SK-N-SH (cell line): ENCODE results near the gene MYO1F.

Experiments
- EP300 ChIP-seq, 2 experiments: IDR thresholded peaks; 2 replicates each; pipeline versions ENCODE4 v1.4.0 to v1.6.1; 2012; ENCODE audit warnings: borderline replicate concordance in 1 of 2, low read depth in 1 of 2, low read length in 1 of 2
- EZH2phosphoT487 ChIP-seq: fragments of 200-600 bp; sonication (generic); IDR thresholded peaks from 2 replicates; pipeline ENCODE4 v1.6.1; 2017; ENCODE audit warnings: low read depth, mixed run types, mild to moderate bottlenecking, antibody characterized with exemption, moderate library complexity, borderline replicate concordance
- FOXM1 ChIP-seq: IDR thresholded peaks from 2 replicates; pipeline ENCODE4 v1.4.0; 2012; ENCODE audit warnings: low read depth, mild to moderate bottlenecking
- GATA2 ChIP-seq: sonication (generic); formaldehyde crosslinking; IDR thresholded peaks from 2 replicates; pipeline ENCODE4 v1.5.0; 2020; ENCODE audit warnings: mild to moderate bottlenecking, missing genetic modification reagents
- MXI1 ChIP-seq: IDR thresholded peaks from 2 replicates; pipeline ENCODE4 v1.6.1; 2012; ENCODE audit warnings: mild to moderate bottlenecking, low read depth, low read length, improper control_type of control experiment
- NFIC ChIP-seq: IDR thresholded peaks from 2 replicates; pipeline ENCODE4 v1.4.0; 2012; ENCODE audit warnings: borderline replicate concordance
- POLR2AphosphoS5 ChIP-seq: IDR thresholded peaks from 2 replicates; pipeline ENCODE4 v1.6.1; 2012; ENCODE audit warnings: low read depth, low read length
- RAD21 ChIP-seq: IDR thresholded peaks from 2 replicates; pipeline ENCODE4 v1.6.1; 2012; ENCODE audit warnings: mild to moderate bottlenecking, low read length
- RFX5 ChIP-seq: IDR thresholded peaks from 2 replicates; pipeline ENCODE4 v1.6.1; 2012; ENCODE audit warnings: mild to moderate bottlenecking, improper control_type of control experiment, low read length
- TAF1 ChIP-seq: IDR thresholded peaks from 2 replicates; pipeline ENCODE4 v1.6.1; 2012; ENCODE audit warnings: low read depth, mild to moderate bottlenecking, low read length, moderate library complexity, borderline replicate concordance
- TCF12 ChIP-seq: IDR thresholded peaks from 2 replicates; pipeline ENCODE4 v1.4.0; 2012
- TEAD4 ChIP-seq: IDR thresholded peaks from 2 replicates; pipeline ENCODE4 v1.4.0; 2012; ENCODE audit warnings: mild to moderate bottlenecking, borderline replicate concordance; ENCODE audit not compliant: insufficient read depth
- TF ChIP-seq, protein P1 (sequence below): fragments of 200-600 bp; sonication (generic); IDR thresholded peaks from 2 replicates; pipeline ENCODE4 v1.6.1; 2017; ENCODE audit warnings: antibody characterized with exemption, mild to moderate bottlenecking, moderate library complexity
- TF ChIP-seq, protein P2 (sequence below): fragments of 150-350 bp; IDR thresholded peaks from 2 replicates; pipeline ENCODE4 v1.6.1; 2016; ENCODE audit warnings: mild to moderate bottlenecking, low read depth, low read length

DNA sequence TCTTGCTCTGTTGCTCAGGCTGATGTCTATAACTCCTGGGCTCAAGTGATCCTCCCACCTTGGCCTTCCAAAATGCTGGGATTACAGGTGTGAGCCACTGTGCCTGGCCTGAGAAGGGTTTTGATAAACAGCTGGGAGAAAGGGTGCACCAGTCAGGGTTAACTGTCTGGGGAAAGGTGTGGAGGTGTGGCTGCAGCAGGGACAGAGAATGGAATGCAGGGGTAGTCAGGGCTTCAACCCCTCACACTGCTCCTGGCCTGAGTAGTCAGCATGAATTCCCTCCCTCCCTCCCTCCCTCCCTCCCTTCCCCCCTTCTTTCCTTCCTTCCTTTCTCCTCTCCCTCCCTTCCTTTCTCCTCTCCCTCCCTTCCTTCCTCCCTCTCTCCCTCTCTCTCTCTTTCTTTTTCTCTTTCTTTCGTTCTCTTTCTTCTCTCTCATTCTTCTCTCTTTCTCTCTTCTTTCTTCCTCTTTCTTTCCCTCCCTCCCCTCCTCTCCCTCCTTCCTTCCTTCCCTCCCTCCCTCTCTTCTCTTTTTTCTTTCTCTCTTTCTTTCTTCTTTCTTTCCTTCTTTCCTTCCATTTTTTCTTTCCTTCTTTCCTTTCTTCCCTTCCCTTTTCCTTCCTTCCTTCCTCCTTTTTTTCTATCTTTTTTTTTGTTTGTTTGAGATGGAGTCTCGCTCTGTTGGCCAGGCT, 16.0 kb downstream of the MYO1F start:
- TF ChIP-seq TAF1 (no peak), TCF12 (no peak), RFX5 (no peak), EP300 (IDR thresholded peaks at IDR 0.05; ENCODE audit: borderline replicate concordance in 1 of 2, low read depth in 1 of 2, low read length in 1 of 2) (no peak), TEAD4 (no peak), POLR2AphosphoS5 (no peak), EZH2phosphoT487 (no peak), FOXM1 (no peak), MXI1 (no peak), GATA2 (CRISPR knock-in tag) (no peak), RAD21 (no peak), NFIC (no peak)
- TF ChIP-seq, protein P1, sequence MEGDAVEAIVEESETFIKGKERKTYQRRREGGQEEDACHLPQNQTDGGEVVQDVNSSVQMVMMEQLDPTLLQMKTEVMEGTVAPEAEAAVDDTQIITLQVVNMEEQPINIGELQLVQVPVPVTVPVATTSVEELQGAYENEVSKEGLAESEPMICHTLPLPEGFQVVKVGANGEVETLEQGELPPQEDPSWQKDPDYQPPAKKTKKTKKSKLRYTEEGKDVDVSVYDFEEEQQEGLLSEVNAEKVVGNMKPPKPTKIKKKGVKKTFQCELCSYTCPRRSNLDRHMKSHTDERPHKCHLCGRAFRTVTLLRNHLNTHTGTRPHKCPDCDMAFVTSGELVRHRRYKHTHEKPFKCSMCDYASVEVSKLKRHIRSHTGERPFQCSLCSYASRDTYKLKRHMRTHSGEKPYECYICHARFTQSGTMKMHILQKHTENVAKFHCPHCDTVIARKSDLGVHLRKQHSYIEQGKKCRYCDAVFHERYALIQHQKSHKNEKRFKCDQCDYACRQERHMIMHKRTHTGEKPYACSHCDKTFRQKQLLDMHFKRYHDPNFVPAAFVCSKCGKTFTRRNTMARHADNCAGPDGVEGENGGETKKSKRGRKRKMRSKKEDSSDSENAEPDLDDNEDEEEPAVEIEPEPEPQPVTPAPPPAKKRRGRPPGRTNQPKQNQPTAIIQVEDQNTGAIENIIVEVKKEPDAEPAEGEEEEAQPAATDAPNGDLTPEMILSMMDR, result no peak
- TF ChIP-seq, protein P2, sequence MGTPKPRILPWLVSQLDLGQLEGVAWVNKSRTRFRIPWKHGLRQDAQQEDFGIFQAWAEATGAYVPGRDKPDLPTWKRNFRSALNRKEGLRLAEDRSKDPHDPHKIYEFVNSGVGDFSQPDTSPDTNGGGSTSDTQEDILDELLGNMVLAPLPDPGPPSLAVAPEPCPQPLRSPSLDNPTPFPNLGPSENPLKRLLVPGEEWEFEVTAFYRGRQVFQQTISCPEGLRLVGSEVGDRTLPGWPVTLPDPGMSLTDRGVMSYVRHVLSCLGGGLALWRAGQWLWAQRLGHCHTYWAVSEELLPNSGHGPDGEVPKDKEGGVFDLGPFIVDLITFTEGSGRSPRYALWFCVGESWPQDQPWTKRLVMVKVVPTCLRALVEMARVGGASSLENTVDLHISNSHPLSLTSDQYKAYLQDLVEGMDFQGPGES, result no peak
